ENCODE data around the gene NPL. TPM values are rescaled to one million over a fixed set of nuclear protein-coding genes. Genes with fewer than 3 reads are reported as not detected.

NPL gene
- polyA plus RNA-seq, 1 of the 3 experiments (the other 2 are of a cell fraction), result 1.5 TPM

GRCh38 chr1:182860658-182861057 is 71.1 kb downstream of the NPL start:
- 90% methylated on average over 4 of the region's 4 CpGs for WGBS (ENCODE audit: low lambda C conversion rate)
- peaks cover 89% of the 10 kb centered on the region for H3K79me2 ChIP-seq (ENCODE audit: insufficient read depth)

DNA sequence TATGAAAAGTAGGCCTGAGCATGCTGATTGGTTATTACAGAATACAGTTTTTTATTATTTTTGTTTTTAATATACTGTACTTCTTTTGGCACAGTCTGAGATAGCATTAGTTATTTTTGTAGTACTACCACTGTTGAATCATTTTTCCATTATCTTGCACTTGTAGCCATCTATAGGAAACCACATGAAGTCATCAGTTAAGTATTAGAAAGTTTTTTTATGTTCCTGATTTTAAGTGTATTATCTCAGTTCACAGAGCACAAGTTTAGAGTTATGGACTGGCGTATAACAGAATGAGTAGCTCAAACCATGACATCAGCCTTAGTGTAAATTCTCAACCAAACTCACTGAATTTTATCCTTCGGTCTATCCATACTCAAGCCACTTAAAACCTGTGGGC is 72.4 kb downstream of the NPL start:
- Histone ChIP-seq H3K9me3 (no peaks in the 10 kb centered on the region), H2AFZ (ENCODE audit: low read depth) (no peak overlapping the region), H3K4me1 (ENCODE audit: control insufficient read depth in 1 of 2, insufficient read depth in 2 of 2, low read depth in 1 of 2, low read length in 1 of 2) (peaks cover 0 to 7% of the 10 kb centered on the region in 2 experiments; a peak in 1 of 4 replicates), H3K27ac (ENCODE audit: low read depth in 2 of 2, low read length in 1 of 2) (0 out of 4 replicates have a peak overlapping the region, but pooled peaks of 1 of the 2 experiments have one; percentile 10), H3K27me3 (ENCODE audit: insufficient read depth) (no peaks in the 10 kb centered on the region), H3K36me3 (replicated peaks in 1 of 2; ENCODE audit: control insufficient read depth in 1 of 2, insufficient read depth in 2 of 2, low read length in 1 of 2) (peaks cover 100% of the 10 kb centered on the region in 2 experiments), H3K4me2 (no peak overlapping the region), H3K9ac (no peak overlapping the region), H3K9me2 (no peaks in the 10 kb centered on the region), H3K4me3 (ENCODE audit: low read depth in 2 of 2, low read length in 1 of 2) (no peak overlapping the region), H4K20me1 (ENCODE audit: insufficient read depth) (peaks cover 20% of the 10 kb centered on the region), H3K79me2 (ENCODE audit: insufficient read depth) (peaks cover 85% of the 10 kb centered on the region), H3F3A (replicated peaks; ENCODE audit: insufficient read depth) (peaks cover 32% of the 10 kb centered on the region)
- POLR2A ChIA-PET, result no interaction called here
- 93% methylated on average over 2 of the region's 2 CpGs for WGBS (ENCODE audit: low lambda C conversion rate)
- TF ChIP-seq SIN3A (IDR thresholded peaks at IDR 0.05; ENCODE audit: borderline replicate concordance, low read depth, low read length) (no peak), EP300 (IDR thresholded peaks at IDR 0.05; ENCODE audit: borderline replicate concordance in 1 of 2, low read depth in 1 of 2, low read length in 1 of 2) (no peak), JUND (IDR thresholded peaks at IDR 0.05) (no peak), SMC3 (IDR thresholded peaks at IDR 0.05; ENCODE audit: low read depth, low read length) (no peak), EZH2phosphoT487 (IDR thresholded peaks at IDR 0.05; ENCODE audit: borderline replicate concordance, low read depth) (no peak), MEF2A (IDR thresholded peaks at IDR 0.05; ENCODE audit: borderline replicate concordance, low read depth) (no peak)
- no peak for DNase-seq
- CTCF ChIA-PET, result interaction anchor here (0.9 kb wide), 1 partner anchor 8 kb away, joined by 3 read pairs; no protein-coding TSS in a partner anchor

More at GRCh38 chr1:182860658-182861057, 71.1 kb downstream of the NPL start:
- Histone ChIP-seq H4K20me1 (ENCODE audit: insufficient read depth) (peaks cover 25% of the 10 kb centered on the region), H3K27me3 (ENCODE audit: insufficient read depth) (no peaks in the 10 kb centered on the region), H3K9me3 (no peaks in the 10 kb centered on the region), H3K36me3 (replicated peaks in 1 of 2; ENCODE audit: control insufficient read depth in 1 of 2, insufficient read depth in 2 of 2, low read length in 1 of 2) (peaks cover 100% of the 10 kb centered on the region in 2 experiments), H3K4me2 (no peak overlapping the region), H3F3A (replicated peaks; ENCODE audit: insufficient read depth) (peaks cover 31% of the 10 kb centered on the region), H3K9me2 (no peaks in the 10 kb centered on the region), H3K4me3 (ENCODE audit: low read depth in 2 of 2, low read length in 1 of 2) (no peak overlapping the region), H2AFZ (ENCODE audit: low read depth) (no peak overlapping the region), H3K27ac (ENCODE audit: low read depth in 2 of 2, low read length in 1 of 2) (peak overlapping the region in 1 of 2 experiments; percentile 4; a peak in 1 of 4 replicates), H3K9ac (no peak overlapping the region), H3K4me1 (ENCODE audit: control insufficient read depth in 1 of 2, insufficient read depth in 2 of 2, low read depth in 1 of 2, low read length in 1 of 2) (peaks cover under 1 to 7% of the 10 kb centered on the region in 2 experiments; a peak in 2 of 4 replicates)
- DNase-seq, result no peak
- ChIA-PET CTCF (no interaction called here), POLR2A (no interaction called here)
- TF ChIP-seq, protein P1, sequence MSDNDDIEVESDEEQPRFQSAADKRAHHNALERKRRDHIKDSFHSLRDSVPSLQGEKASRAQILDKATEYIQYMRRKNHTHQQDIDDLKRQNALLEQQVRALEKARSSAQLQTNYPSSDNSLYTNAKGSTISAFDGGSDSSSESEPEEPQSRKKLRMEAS (IDR thresholded peaks at IDR 0.05; ENCODE audit: low read depth), result no peak

- Histone ChIP-seq H3K27ac (ENCODE audit: low read depth in 2 of 2, low read length in 1 of 2) (peak overlapping the region in 1 of 2 experiments; percentile 34; a peak in 2 of 4 replicates), H3K4me1 (ENCODE audit: control insufficient read depth in 1 of 2, insufficient read depth in 2 of 2, low read depth in 1 of 2, low read length in 1 of 2) (peaks cover 0 to 7% of the 10 kb centered on the region in 2 experiments; a peak in 1 of 4 replicates), H3K9ac (no peak overlapping the region), H3K27me3 (ENCODE audit: insufficient read depth) (no peaks in the 10 kb centered on the region), H2AFZ (ENCODE audit: low read depth) (no peak overlapping the region), H4K20me1 (ENCODE audit: insufficient read depth) (peaks cover 20% of the 10 kb centered on the region), H3K9me3 (no peaks in the 10 kb centered on the region), H3K79me2 (ENCODE audit: insufficient read depth) (peaks cover 82% of the 10 kb centered on the region), H3K4me3 (ENCODE audit: low read depth in 2 of 2, low read length in 1 of 2) (no peak overlapping the region), H3K36me3 (replicated peaks in 1 of 2; ENCODE audit: control insufficient read depth in 1 of 2, insufficient read depth in 2 of 2, low read length in 1 of 2) (peaks cover 99 to 100% of the 10 kb centered on the region in 2 experiments), H3F3A (replicated peaks; ENCODE audit: insufficient read depth) (peaks cover 32% of the 10 kb centered on the region), H3K9me2 (no peaks in the 10 kb centered on the region), H3K4me2 (no peak overlapping the region)
- no peak for DNase-seq
- WGBS (ENCODE audit: low lambda C conversion rate), result 96% methylated on average over 1 of the region's 1 CpG
- TF ChIP-seq TCF12 (IDR thresholded peaks at IDR 0.05), result no peak
- ChIA-PET CTCF (interaction anchor here (0.9 kb wide), 1 partner anchor 9 kb away, joined by 3 read pairs; no protein-coding TSS in a partner anchor), POLR2A (no interaction called here)
Measured at GRCh38 chr1:182862827-182863226, 73.3 kb downstream of the NPL start.
